Fibroblast of skin of right quadriceps (primary cell): ENCODE measurements around the gene ANKRD10.
"Not testable (repeated sequence)": the region's sequence is repeated elsewhere in the genome, so short reads cannot be mapped to it uniquely, and the experiment has no call there.

Experiments used
- DNase-seq: peaks from one replicate; pipeline ENCODE4 v3.0.0-alpha.2; 2013

ANKRD10 gene

GRCh38 chr13:110915057-110915873 lies at the start of gene ANKRD10:
Gene ANKRD10, minus strand, starts transcription at chr13:110915069. Its CDS starts 135 bp downstream, at chr13:110914934.
- DNase-seq, result peak; percentile 99

- no peak for DNase-seq
Measured at GRCh38 chr13:110964229-110965037, 49.6 kb upstream of the ANKRD10 start.

GRCh38 chr13:110963554-110963970 lies 48.7 kb upstream of the ANKRD10 start:
- no peak for DNase-seq

GRCh38 chr13:110961959-110962358 lies 47.1 kb upstream of the ANKRD10 start:
- no peak for DNase-seq

GRCh38 chr13:110960204-110960603 lies 45.3 kb upstream of the ANKRD10 start:
- no peak for DNase-seq

GRCh38 chr13:110957931-110958330 lies 43.1 kb upstream of the ANKRD10 start:
- no peak for DNase-seq

- DNase-seq, result no peak
Measured at GRCh38 chr13:110957181-110957884, 42.5 kb upstream of the ANKRD10 start.

GRCh38 chr13:110956216-110956615 lies 41.3 kb upstream of the ANKRD10 start:
- DNase-seq, result peak; percentile 58

GRCh38 chr13:110955608-110956007 lies 40.7 kb upstream of the ANKRD10 start:
- DNase-seq, result not testable (repeated sequence)

GRCh38 chr13:110955072-110955503 lies 40.2 kb upstream of the ANKRD10 start:
- DNase-seq, result peak; percentile 93

- DNase-seq, result not testable (repeated sequence)
Measured at GRCh38 chr13:110954533-110954920, 39.7 kb upstream of the ANKRD10 start.

GRCh38 chr13:110953833-110954532 lies 39.1 kb upstream of the ANKRD10 start:
- DNase-seq, result no peak

GRCh38 chr13:110953416-110953815 lies 38.5 kb upstream of the ANKRD10 start:
- no peak for DNase-seq

GRCh38 chr13:110952135-110952534 lies 37.3 kb upstream of the ANKRD10 start:
- not testable (repeated sequence) for DNase-seq

- no peak for DNase-seq
Measured at GRCh38 chr13:110950819-110951570, 36.1 kb upstream of the ANKRD10 start.

GRCh38 chr13:110950356-110950755 lies 35.5 kb upstream of the ANKRD10 start:
- DNase-seq, result no peak

- no peak for DNase-seq
Measured at GRCh38 chr13:110949628-110950027, 34.8 kb upstream of the ANKRD10 start.

- no peak for DNase-seq
Measured at GRCh38 chr13:110949116-110949515, 34.2 kb upstream of the ANKRD10 start.

- DNase-seq, result not testable (repeated sequence)
Measured at GRCh38 chr13:110947338-110947737, 32.5 kb upstream of the ANKRD10 start.

- no peak for DNase-seq
Measured at GRCh38 chr13:110945928-110946570, 31.2 kb upstream of the ANKRD10 start.
